Measurements from ENCODE around the gene SLC2A4.
"Not testable (repeated sequence)": the region's sequence is repeated elsewhere in the genome, so short reads cannot be mapped to it uniquely, and the experiment has no call there.

Gene SLC2A4

DNA sequence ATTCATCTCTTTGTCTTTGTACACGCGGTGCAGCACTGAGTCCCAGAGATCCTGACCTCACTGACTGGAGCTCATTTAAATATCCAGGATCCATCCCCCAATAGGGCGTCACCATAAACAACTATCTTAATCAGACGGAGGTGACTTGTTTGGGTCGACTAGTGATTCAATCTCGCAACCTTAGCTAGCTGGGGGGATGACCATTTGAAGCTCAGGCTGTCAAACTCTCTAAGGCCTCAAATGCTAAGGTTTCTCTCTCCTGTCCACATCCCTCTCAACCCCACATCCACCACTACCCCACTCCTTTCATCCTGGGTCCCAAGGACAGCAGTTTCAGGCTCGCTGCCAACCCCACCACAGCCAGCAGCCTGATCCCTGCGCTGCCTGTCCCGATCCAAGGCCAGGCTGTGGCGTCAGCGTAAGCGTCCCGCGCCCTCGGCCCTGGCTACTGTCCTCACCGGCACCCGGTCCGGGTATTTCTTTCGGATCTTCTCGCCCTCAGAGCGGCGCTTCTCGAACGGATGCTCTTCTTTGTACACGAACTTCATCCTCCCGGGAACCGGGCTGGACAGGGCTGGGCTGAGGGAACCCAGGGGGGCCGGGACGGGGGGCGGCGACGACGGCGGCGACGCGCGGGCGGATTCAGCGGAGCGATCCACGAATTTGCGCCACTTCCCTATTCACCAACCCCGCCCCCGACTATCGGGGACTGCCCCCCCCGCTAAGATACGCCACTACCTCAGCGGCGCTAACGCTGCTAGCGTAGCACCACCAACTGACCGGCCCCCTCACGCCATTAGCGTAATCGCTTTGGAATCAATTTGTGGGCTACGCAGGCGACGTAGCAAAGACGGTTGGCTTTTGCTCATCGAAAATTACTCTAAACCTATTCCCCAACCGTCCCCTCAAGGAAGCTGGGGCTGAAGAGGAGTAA is 39.5 kb upstream of the SLC2A4 start, which contains the start of gene GABARAP:
TSS of gene GABARAP (minus strand) at position 667 of the 934 bp plus-strand sequence. CDS start at position 548, 119 bp downstream.
- peak; percentile 83 for DNase-seq (ENCODE audit: extremely low read depth, low read depth)
- TF ChIP-seq, protein P1, sequence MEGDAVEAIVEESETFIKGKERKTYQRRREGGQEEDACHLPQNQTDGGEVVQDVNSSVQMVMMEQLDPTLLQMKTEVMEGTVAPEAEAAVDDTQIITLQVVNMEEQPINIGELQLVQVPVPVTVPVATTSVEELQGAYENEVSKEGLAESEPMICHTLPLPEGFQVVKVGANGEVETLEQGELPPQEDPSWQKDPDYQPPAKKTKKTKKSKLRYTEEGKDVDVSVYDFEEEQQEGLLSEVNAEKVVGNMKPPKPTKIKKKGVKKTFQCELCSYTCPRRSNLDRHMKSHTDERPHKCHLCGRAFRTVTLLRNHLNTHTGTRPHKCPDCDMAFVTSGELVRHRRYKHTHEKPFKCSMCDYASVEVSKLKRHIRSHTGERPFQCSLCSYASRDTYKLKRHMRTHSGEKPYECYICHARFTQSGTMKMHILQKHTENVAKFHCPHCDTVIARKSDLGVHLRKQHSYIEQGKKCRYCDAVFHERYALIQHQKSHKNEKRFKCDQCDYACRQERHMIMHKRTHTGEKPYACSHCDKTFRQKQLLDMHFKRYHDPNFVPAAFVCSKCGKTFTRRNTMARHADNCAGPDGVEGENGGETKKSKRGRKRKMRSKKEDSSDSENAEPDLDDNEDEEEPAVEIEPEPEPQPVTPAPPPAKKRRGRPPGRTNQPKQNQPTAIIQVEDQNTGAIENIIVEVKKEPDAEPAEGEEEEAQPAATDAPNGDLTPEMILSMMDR (IDR thresholded peaks at IDR 0.05; ENCODE audit: low read depth, low read length): no peak

DNA sequence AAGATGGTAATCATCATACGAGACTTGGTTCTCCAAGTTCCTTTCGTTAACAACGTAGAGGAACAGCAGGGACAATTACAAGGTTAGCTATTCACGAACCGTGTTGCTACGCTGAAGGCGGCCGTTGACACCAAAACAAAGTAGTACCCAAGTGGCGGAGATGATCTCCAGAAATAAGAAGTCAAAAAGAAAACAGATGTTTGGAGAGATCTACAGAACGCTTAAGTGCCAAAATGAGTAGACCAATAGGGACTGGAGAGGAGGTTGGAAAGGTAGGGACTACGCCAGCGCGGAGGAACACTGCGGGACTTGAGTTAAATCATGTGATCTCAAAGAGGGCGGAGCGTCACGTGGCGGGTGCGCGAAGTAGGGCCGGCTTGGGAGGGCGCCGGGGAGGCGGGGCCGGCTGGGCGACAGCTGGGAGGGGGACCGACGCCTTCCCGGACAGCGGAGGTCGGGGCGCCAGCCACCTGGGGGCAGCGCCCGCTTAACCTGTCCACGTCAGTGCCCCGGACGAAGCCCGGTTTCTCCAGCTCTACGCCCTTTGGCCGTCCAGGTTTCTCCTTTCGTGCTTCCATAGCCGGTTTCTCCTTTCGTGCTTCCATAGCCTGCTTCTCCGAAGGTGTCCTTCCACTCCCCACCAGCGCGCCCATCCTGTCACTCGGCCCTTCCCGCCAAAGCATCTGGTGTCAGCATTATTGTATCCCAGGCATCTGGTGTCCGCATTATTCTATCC is 38.6 kb upstream of the SLC2A4 start:
- peak; percentile 94 for DNase-seq (ENCODE audit: extremely low read depth, low read depth)
- TF ChIP-seq, protein P1 (IDR thresholded peaks at IDR 0.05; ENCODE audit: low read depth, low read length): no peak

DNA sequence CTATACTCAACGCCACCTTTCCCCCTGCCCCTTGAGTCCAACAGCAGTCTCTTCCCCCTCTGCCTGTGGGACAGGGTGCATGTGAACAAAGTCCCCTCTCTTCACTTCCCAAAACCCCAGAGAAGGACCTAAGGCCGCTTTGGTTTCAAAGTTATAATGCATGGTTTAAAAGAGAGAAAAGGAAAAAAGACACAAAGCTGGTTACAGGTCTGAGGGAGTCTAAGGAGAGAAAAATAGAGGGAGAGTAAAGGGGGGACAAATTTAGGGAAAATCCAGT is 38.1 kb upstream of the SLC2A4 start:
- no peak for DNase-seq (ENCODE audit: extremely low read depth, low read depth)
- TF ChIP-seq, protein P1 (IDR thresholded peaks at IDR 0.05; ENCODE audit: low read depth, low read length): no peak

DNA sequence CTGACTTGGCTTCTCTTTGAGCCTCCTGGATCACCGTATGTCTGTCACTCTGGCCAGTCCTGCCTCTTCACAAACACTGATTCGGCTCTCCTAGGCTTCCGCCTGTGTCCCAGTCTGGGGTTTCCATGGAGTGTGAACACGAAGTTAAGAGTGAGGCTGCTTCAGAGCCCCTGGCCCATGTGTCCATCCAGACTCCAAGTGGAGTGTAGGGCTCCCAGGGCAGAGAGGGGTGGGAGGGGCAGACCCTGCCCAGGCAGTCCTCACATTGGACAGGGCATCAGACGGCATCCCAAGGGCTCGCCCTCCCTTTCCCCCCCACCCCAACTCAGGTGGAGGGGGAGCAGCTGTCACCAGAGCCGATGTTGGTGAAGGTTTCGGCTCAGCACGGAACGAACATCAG is 37.7 kb upstream of the SLC2A4 start:
- not testable (repeated sequence) for DNase-seq (ENCODE audit: extremely low read depth, low read depth)

DNA sequence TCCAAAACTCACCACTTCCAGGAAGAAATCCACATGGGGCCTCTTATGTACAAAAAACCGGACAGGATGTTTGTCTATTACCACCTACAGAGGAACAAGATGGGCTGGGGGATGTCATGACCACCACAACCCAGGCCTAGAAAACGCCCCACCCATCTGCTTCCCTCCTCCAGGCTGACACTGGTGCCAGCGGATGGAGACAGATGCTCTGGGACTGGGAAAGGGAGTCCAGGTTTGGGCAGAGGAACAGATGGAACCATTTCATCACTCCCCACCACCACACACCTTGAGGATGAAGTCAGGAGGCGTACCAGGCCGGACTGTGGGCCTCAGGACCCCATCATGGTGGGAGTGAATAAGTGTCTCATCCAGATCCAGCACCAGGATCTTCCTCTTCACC is 34.7 kb upstream of the SLC2A4 start:
- no peak for DNase-seq (ENCODE audit: extremely low read depth, low read depth)
- TF ChIP-seq, protein P1 (IDR thresholded peaks at IDR 0.05; ENCODE audit: low read depth, low read length): no peak

DNA sequence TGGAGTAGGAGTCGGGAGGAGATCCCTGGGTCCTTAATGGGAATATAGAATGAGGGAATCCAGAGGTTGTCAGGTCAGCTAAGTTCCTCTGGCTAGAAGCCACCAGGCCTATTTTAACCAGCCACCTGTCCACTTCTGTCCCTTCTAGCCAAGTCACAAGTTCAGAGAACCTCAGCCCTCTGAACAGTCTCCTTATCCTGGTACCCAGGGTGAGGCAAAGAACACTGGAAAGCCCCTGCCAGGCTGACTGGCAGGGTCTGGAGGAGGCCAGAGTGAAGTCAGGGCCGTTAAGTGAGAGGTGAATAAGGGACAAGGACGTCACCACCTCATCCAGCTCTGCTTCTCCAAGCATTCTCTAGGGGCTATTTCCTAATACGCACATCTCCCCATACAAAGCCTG is 32.7 kb upstream of the SLC2A4 start:
- TF ChIP-seq, protein P1 (IDR thresholded peaks at IDR 0.05; ENCODE audit: low read depth, low read length): no peak
- DNase-seq (ENCODE audit: extremely low read depth, low read depth): no peak

DNA sequence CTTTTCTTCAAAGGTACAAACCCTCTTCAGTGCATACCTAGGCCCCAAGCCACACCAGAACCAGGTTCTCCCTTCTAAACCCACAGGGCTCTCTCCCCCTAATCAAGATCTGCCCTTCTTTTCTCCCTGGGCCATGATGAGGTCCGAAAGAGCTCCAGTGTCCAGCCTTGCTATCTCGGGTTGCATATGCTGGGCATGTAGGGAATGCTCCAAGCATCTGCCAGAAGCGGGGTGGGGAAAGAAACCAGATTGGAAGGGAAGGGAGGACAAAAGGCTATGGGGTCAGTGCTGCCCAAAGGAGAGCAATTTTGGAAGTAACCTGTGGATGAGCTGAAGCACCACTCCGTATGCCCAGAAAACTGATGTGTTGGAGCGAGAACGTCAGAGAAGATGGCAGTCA is 32.3 kb upstream of the SLC2A4 start:
- TF ChIP-seq, protein P1 (IDR thresholded peaks at IDR 0.05; ENCODE audit: low read depth, low read length): no peak

More for the DNA sequence above, 32.3 kb upstream of the SLC2A4 start:
- no peak for DNase-seq (ENCODE audit: extremely low read depth, low read depth)
